Effector memory CD4-positive, alpha-beta T cell (primary cell): Measurements from ENCODE around the gene CNKSR1.

ENCODE experiments used
- DNase-seq, 3 donors: peaks; one replicate each; pipeline ENCODE4 v3.0.0-alpha.2; 2020
- H3K27ac ChIP-seq: 2 replicates; pipeline ENCODE4 v1.7.0; 2013; ENCODE audit warnings: mild to moderate bottlenecking, low read length, moderate library complexity; ENCODE audit not compliant: insufficient read depth, poor library complexity, severe bottlenecking
- H3K27me3 ChIP-seq: replicated peaks from 2 replicates; pipeline ENCODE4 v1.7.0; 2013; ENCODE audit warnings: mild to moderate bottlenecking, low read length; ENCODE audit not compliant: insufficient read depth, control insufficient read depth, poor library complexity, severe bottlenecking
- H3K36me3 ChIP-seq: 2 replicates; pipeline ENCODE4 v1.7.0; 2013; ENCODE audit warnings: mild to moderate bottlenecking, low read length, moderate library complexity; ENCODE audit not compliant: control insufficient read depth, insufficient read depth
- H3K4me1 ChIP-seq: 2 replicates; pipeline ENCODE4 v1.7.0; 2013; ENCODE audit warnings: low read length, mild to moderate bottlenecking; ENCODE audit not compliant: control insufficient read depth, insufficient read depth, poor library complexity, severe bottlenecking
- H3K4me3 ChIP-seq: 2 replicates; pipeline ENCODE4 v1.7.0; 2013; ENCODE audit warnings: low read length, low read depth, mild to moderate bottlenecking; ENCODE audit not compliant: insufficient read depth, poor library complexity, severe bottlenecking
- H3K9me3 ChIP-seq: 2 replicates; pipeline ENCODE4 v1.7.0; 2013; ENCODE audit warnings: mild to moderate bottlenecking, low read length, moderate library complexity; ENCODE audit not compliant: control insufficient read depth

CNKSR1 gene

GRCh38 chr1:26184883-26185282, 7.6 kb downstream of the CNKSR1 start:
- no peaks in the 10 kb centered on the region for H3K27me3 ChIP-seq
- DNase-seq, result no peak
- H3K27ac ChIP-seq, result no peak overlapping the region
- no peaks in the 10 kb centered on the region for H3K36me3 ChIP-seq
- H3K4me1 ChIP-seq, result no peaks in the 10 kb centered on the region
- H3K9me3 ChIP-seq, result no peaks in the 10 kb centered on the region
- H3K4me3 ChIP-seq, result no peak overlapping the region

GRCh38 chr1:26187882-26188281, 10.6 kb downstream of the CNKSR1 start:
- DNase-seq, result no peak
- Histone ChIP-seq H3K4me3 (no peak overlapping the region), H3K4me1 (no peaks in the 10 kb centered on the region), H3K9me3 (no peaks in the 10 kb centered on the region), H3K27me3 (no peaks in the 10 kb centered on the region), H3K27ac (no peak overlapping the region), H3K36me3 (no peaks in the 10 kb centered on the region)

- Histone ChIP-seq H3K9me3 (no peaks in the 10 kb centered on the region), H3K27me3 (no peaks in the 10 kb centered on the region), H3K4me1 (no peaks in the 10 kb centered on the region), H3K36me3 (no peaks in the 10 kb centered on the region), H3K27ac (no peak overlapping the region), H3K4me3 (no peak overlapping the region)
- no peak for DNase-seq
These were observed 11.2 kb downstream of the CNKSR1 start for GRCh38 chr1:26188477-26188876.

- H3K27me3 ChIP-seq, result no peaks in the 10 kb centered on the region
- no peaks in the 10 kb centered on the region for H3K36me3 ChIP-seq
- no peaks in the 10 kb centered on the region for H3K9me3 ChIP-seq
- H3K27ac ChIP-seq, result no peak overlapping the region
- no peak overlapping the region for H3K4me3 ChIP-seq
- DNase-seq, result no peak
- no peaks in the 10 kb centered on the region for H3K4me1 ChIP-seq
These were observed 12.0 kb downstream of the CNKSR1 start for GRCh38 chr1:26189331-26189730.

- Histone ChIP-seq H3K9me3 (no peaks in the 10 kb centered on the region), H3K4me1 (no peaks in the 10 kb centered on the region), H3K4me3 (no peak overlapping the region), H3K27ac (no peak overlapping the region), H3K27me3 (no peaks in the 10 kb centered on the region), H3K36me3 (no peaks in the 10 kb centered on the region)
- no peak for DNase-seq
These were observed 12.5 kb downstream of the CNKSR1 start for GRCh38 chr1:26189751-26190275.

GRCh38 chr1:26190373-26190987, 13.2 kb downstream of the CNKSR1 start, which contains the start of gene CATSPER4:
Gene CATSPER4, plus strand, starts transcription at chr1:26190602. Its CDS starts 26 bp downstream, at chr1:26190628.
- Histone ChIP-seq H3K4me3 (no peak within 1 kb of the TSS), H3K36me3 (no peaks in the 10 kb centered on the region), H3K4me1 (no peaks in the 10 kb centered on the region), H3K27ac (no peak within 1 kb of the TSS), H3K27me3 (no peaks in the 10 kb centered on the region), H3K9me3 (no peaks in the 10 kb centered on the region)
- no peak for DNase-seq

GRCh38 chr1:26191739-26192138, 14.4 kb downstream of the CNKSR1 start:
- no peaks in the 10 kb centered on the region for H3K27me3 ChIP-seq
- no peak for DNase-seq

GRCh38 chr1:26195805-26196204, 18.5 kb downstream of the CNKSR1 start:
- H3K27ac ChIP-seq, result no peak overlapping the region
- H3K4me3 ChIP-seq, result no peak overlapping the region
- no peaks in the 10 kb centered on the region for H3K27me3 ChIP-seq

More at GRCh38 chr1:26191739-26192138, 14.4 kb downstream of the CNKSR1 start:
- H3K27ac ChIP-seq, result no peak overlapping the region
- H3K4me3 ChIP-seq, result no peak overlapping the region
- no peaks in the 10 kb centered on the region for H3K9me3 ChIP-seq
- H3K4me1 ChIP-seq, result no peaks in the 10 kb centered on the region
- no peaks in the 10 kb centered on the region for H3K36me3 ChIP-seq

GRCh38 chr1:26197301-26197700, 20.0 kb downstream of the CNKSR1 start:
- H3K27ac ChIP-seq, result no peak overlapping the region
- H3K4me1 ChIP-seq, result peaks cover 18% of the 10 kb centered on the region
- H3K27me3 ChIP-seq, result no peaks in the 10 kb centered on the region
- H3K4me3 ChIP-seq, result no peak overlapping the region
- DNase-seq, result no peak
- H3K9me3 ChIP-seq, result no peaks in the 10 kb centered on the region
- no peaks in the 10 kb centered on the region for H3K36me3 ChIP-seq

More at GRCh38 chr1:26195805-26196204, 18.5 kb downstream of the CNKSR1 start:
- Histone ChIP-seq H3K9me3 (no peaks in the 10 kb centered on the region), H3K4me1 (peaks cover 3% of the 10 kb centered on the region), H3K36me3 (no peaks in the 10 kb centered on the region)
- no peak for DNase-seq

GRCh38 chr1:26197813-26198212, 20.5 kb downstream of the CNKSR1 start:
- DNase-seq, result no peak
- Histone ChIP-seq H3K4me3 (no peak overlapping the region), H3K9me3 (no peaks in the 10 kb centered on the region), H3K27ac (no peak overlapping the region), H3K27me3 (no peaks in the 10 kb centered on the region), H3K4me1 (peaks cover 23% of the 10 kb centered on the region), H3K36me3 (no peaks in the 10 kb centered on the region)
